ENCODE data around the gene IRF9. TPM values are rescaled to one million over a fixed set of nuclear protein-coding genes. Genes with fewer than 3 reads are reported as not detected.
"Not testable (repeated sequence)": the region's sequence is repeated elsewhere in the genome, so short reads cannot be mapped to it uniquely, and the experiment has no call there.

Gene IRF9
- total RNA-seq, 2 experiments from 2014 or later = 133 to 136 TPM

DNA sequence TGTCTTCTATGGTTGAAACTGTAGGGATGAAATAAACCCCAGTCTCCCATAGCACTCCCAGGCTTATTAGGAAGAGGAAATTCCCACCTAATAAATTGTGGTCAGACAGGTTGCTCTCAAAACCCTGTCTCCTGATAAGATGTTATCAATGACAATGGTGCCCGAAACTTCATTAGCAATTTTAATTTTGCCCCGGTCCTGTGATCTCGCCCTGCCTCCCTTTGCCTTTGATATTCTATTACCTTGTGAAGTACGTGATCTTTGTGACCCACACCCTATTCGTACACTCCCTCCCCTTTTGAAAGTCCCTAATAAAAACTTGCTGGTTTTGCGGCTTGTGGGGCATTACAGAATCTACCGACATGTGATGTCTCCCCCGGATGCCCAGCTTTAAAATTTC is 41.5 kb downstream of the IRF9 start:
- Mint-ChIP-seq H3K4me1 (peaks cover 28% of the 10 kb centered on the region), H3K36me3 (peaks cover 80% of the 10 kb centered on the region), H3K9me3 (peaks cover 15% of the 10 kb centered on the region)
- H3K27ac Mint-ChIP-seq, DNase-seq, H3K27me3 Mint-ChIP-seq, H3K4me3 Mint-ChIP-seq: not testable (repeated sequence)

DNA sequence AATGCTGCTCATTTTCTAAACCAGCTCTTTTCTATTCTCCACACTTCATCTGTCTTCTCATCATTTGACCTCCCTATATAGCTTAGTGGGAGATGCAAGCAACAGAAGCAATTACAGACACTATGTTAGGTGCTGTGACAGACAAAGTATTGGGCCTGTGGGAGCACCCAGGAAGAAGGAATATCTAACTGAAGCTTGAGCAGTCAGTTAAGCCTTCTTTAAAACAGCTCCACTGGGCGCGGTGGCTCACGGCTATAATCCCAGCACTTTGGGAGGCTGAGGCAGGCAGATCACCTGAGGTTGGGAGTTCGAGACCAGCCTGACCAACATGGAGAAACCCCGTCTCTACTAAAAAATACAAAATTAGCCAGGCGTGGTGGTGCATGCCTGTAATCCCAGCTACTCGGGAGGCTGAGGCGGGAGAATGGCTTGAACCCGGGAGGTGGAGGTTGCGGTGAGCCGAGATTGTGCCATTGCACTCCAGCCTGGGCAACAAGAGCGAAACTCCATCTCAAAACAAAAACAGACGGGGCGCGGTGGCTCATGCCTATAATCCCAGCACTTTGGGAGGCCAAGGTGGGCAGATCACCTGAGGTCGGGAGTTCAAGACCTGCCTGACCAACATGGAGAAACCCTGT is 42.3 kb downstream of the IRF9 start:
- H3K36me3 Mint-ChIP-seq = peaks cover 86% of the 10 kb centered on the region
- H3K27ac Mint-ChIP-seq, DNase-seq, H3K4me3 Mint-ChIP-seq, H3K27me3 Mint-ChIP-seq: not testable (repeated sequence)
- peaks cover 26% of the 10 kb centered on the region for H3K4me1 Mint-ChIP-seq
- H3K9me3 Mint-ChIP-seq = peaks cover 15% of the 10 kb centered on the region

GRCh38 chr14:24204163-24205146 is 43.4 kb downstream of the IRF9 start:
- Mint-ChIP-seq H3K36me3 (peaks cover 78% of the 10 kb centered on the region), H3K4me3 (no peak overlapping the region), H3K27me3 (no peaks in the 10 kb centered on the region), H3K4me1 (peaks cover 17% of the 10 kb centered on the region), H3K27ac (no peak overlapping the region), H3K9me3 (peaks cover 14% of the 10 kb centered on the region)
- no peak for DNase-seq

DNA sequence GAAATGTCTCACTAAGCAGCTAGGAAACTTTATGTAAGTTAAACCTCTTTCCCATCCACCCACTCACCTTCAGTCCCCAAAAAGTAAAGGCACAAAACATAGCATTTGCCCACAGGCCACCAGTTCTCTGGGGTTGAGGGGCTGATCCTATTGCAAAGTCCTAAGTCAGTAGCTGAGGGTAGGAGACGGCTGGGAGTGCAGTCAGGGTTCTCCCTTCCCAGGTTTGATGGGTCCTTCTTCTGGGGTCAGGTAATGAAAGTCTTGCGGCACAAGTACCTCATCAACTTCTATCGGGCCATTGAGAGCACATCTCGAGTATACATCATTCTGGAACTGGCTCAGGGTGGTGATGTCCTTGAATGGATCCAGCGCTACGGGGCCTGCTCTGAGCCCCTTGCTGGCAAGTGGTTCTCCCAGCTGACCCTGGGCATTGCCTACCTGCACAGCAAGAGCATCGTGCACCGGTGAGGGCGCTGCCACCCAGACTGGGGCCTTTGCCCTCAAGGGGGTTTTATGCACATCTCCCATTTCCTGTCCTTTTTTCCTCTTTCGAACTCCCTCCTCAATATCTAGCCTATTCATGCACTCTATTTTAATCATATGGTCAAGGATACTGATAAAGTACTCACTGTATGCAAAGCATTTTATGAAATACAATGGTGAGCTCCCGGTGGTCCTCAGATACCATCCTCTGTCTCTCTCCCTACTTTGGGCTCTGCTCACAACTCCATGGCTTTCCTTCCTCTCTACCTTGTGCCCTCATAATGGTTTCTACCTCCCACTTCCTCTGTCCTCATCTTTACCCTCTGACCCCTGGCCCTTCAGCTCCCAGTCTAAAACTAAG is 45.4 kb downstream of the IRF9 start:
- peaks cover 21% of the 10 kb centered on the region for H3K4me1 Mint-ChIP-seq
- H3K36me3 Mint-ChIP-seq = peaks cover 71% of the 10 kb centered on the region
- peak overlapping the region; percentile 18 for H3K27ac Mint-ChIP-seq
- no peaks in the 10 kb centered on the region for H3K27me3 Mint-ChIP-seq
- DNase-seq = no peak
- peaks cover 12% of the 10 kb centered on the region for H3K9me3 Mint-ChIP-seq
- no peak overlapping the region for H3K4me3 Mint-ChIP-seq

GRCh38 chr14:24207104-24207551 is 46.1 kb downstream of the IRF9 start:
- Mint-ChIP-seq H3K4me1 (peaks cover 24% of the 10 kb centered on the region), H3K27me3 (no peaks in the 10 kb centered on the region), H3K4me3 (no peak overlapping the region), H3K9me3 (peaks cover 8% of the 10 kb centered on the region), H3K36me3 (peaks cover 71% of the 10 kb centered on the region), H3K27ac (peak overlapping the region; percentile 18)
- no peak for DNase-seq

- Mint-ChIP-seq H3K36me3 (peaks cover 70% of the 10 kb centered on the region), H3K27me3 (no peaks in the 10 kb centered on the region), H3K27ac (peak overlapping the region; percentile 7), H3K9me3 (peaks cover 5% of the 10 kb centered on the region), H3K4me3 (no peak overlapping the region), H3K4me1 (peaks cover 26% of the 10 kb centered on the region)
- DNase-seq = no peak
Measured at GRCh38 chr14:24207625-24208024, 46.6 kb downstream of the IRF9 start.

GRCh38 chr14:24211311-24211710 is 50.2 kb downstream of the IRF9 start:
- H3K36me3 Mint-ChIP-seq = peaks cover 54% of the 10 kb centered on the region
- no peaks in the 10 kb centered on the region for H3K9me3 Mint-ChIP-seq
- no peak overlapping the region for H3K4me3 Mint-ChIP-seq
- peaks cover 45% of the 10 kb centered on the region for H3K4me1 Mint-ChIP-seq
- peaks cover 3% of the 10 kb centered on the region for H3K27me3 Mint-ChIP-seq
- no peak overlapping the region for H3K27ac Mint-ChIP-seq
- no peak for DNase-seq

GRCh38 chr14:24212924-24213865 is 52.1 kb downstream of the IRF9 start, which contains the start of gene CHMP4A:
TSS of gene CHMP4A (minus strand) at chr14:24213488. CDS start at chr14:24213439, 49 bp downstream.
- Mint-ChIP-seq H3K36me3 (peaks cover 43% of the 10 kb centered on the region), H3K9me3 (no peaks in the 10 kb centered on the region), H3K27ac (peak within 1 kb of the TSS; percentile 96), H3K4me1 (peaks cover 38% of the 10 kb centered on the region), H3K4me3 (peak within 1 kb of the TSS; percentile 88), H3K27me3 (peaks cover 3% of the 10 kb centered on the region)
- peak; percentile 98 for DNase-seq

DNA sequence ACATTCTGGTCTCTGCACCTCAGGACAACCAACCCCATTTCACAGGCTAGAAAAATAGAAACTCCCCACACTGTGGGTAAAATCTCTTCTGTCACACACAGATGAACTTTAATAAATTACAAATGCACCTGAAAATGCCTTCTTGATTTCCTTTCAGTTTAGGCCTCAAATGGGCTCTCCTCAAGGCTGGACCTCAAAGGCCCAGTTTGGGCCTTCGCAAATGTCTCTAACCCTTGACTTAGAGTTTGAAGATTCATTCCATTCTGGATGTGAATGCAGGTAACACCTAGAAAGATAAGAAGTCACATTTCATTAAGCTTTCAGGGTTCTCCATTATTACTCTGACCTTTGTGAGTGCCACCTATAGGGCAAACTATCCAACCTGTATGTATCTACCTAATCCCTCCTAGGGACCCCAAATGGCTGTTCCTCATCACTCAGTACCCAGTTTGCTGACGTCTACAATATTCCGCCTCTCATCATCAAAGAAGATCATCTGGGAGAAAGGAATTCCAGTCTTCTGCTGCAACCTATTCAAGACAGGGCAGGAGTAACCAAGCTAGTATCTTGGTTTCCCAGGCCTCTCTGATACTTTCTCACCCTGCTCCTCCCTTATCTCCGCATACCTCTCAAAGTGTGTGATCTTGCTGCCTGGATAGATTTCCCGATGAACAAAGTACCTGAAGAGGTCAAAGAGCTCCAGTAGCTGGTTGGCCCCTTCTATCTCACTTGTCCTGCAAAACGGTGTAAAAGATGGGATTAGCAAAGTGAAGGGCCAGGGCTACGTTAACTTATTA is 53.0 kb downstream of the IRF9 start:
- peaks cover 38% of the 10 kb centered on the region for H3K4me1 Mint-ChIP-seq
- H3K36me3 Mint-ChIP-seq = peaks cover 40% of the 10 kb centered on the region
- no peaks in the 10 kb centered on the region for H3K9me3 Mint-ChIP-seq
- DNase-seq = no peak
- H3K4me3 Mint-ChIP-seq = peak overlapping the region; percentile 88
- peaks cover 3% of the 10 kb centered on the region for H3K27me3 Mint-ChIP-seq
- peak overlapping the region; percentile 96 for H3K27ac Mint-ChIP-seq

GRCh38 chr14:24215495-24216344 is 54.7 kb downstream of the IRF9 start, which contains the start of gene MDP1:
TSS of gene MDP1 (minus strand) at chr14:24216066. CDS start at chr14:24215955, 111 bp downstream.
- Mint-ChIP-seq H3K27me3 (peaks cover 3% of the 10 kb centered on the region), H3K27ac (peak within 1 kb of the TSS; percentile 97), H3K36me3 (peaks cover 33% of the 10 kb centered on the region), H3K4me1 (peaks cover 36% of the 10 kb centered on the region), H3K4me3 (peak within 1 kb of the TSS; percentile 90), H3K9me3 (no peaks in the 10 kb centered on the region)
- DNase-seq = peak; percentile 85

Data from activated naive CD8-positive, alpha-beta T cell treated with anti-CD3 and anti-CD28 coated beads for 36 hours (primary cell).